OCI-LY7 (cell line): ENCODE data around the gene ZNF497.

Experiments
- EZH2phosphoT487 ChIP-seq: fragments of 200-600 bp; sonication (generic); IDR thresholded peaks from 2 replicates; pipeline ENCODE4 v1.6.1; 2018; ENCODE audit warnings: low read depth, borderline replicate concordance, mild to moderate bottlenecking, mixed run types, antibody characterized with exemption, low read length, moderate library complexity, mixed read lengths
- TF ChIP-seq, protein P1 (sequence below): fragments of 200-600 bp; sonication (generic); conservative IDR thresholded peaks from 2 replicates; pipeline ENCODE4 v1.5.1; 2014; ENCODE audit warnings: mild to moderate bottlenecking, antibody characterized with exemption, low read length, moderate library complexity, mixed read lengths

DNA sequence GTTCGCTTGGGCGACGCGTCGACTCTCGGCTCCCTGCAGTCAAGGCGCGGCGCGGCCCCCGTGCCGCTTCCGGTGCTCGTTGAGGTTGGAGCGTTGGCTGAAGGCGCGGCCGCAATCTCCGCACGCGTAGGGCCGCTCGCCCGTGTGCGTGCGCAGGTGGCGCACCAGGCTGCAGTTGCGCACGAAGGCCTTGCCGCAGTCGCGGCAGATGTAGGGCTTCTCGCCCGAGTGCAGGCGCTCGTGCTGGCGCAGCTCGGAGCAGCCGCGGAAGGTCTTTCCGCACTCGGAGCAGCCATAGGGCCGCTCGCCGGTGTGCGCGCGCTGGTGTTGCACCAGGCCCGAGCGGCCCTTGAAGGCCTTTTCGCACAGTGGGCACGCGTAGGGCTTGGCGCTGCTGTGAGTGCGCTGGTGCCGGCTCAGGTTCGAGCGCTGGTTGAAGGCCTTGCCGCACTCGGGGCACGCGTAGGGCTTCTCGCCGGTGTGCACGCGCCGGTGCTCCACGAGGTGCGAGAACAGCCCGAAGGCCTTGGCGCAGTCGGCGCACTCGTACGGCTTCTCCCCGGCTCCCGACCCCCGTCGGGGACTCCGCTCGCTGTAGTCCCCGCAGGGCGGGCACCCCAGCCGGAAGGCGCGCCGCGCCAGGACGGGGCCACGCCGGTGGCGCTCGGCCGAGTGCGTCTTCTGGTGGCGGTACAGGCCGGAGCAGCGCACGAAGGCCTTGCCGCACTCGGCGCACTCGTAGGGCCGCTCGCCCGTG lies 5.3 kb upstream of the ZNF497 start:
- TF ChIP-seq, protein P1, sequence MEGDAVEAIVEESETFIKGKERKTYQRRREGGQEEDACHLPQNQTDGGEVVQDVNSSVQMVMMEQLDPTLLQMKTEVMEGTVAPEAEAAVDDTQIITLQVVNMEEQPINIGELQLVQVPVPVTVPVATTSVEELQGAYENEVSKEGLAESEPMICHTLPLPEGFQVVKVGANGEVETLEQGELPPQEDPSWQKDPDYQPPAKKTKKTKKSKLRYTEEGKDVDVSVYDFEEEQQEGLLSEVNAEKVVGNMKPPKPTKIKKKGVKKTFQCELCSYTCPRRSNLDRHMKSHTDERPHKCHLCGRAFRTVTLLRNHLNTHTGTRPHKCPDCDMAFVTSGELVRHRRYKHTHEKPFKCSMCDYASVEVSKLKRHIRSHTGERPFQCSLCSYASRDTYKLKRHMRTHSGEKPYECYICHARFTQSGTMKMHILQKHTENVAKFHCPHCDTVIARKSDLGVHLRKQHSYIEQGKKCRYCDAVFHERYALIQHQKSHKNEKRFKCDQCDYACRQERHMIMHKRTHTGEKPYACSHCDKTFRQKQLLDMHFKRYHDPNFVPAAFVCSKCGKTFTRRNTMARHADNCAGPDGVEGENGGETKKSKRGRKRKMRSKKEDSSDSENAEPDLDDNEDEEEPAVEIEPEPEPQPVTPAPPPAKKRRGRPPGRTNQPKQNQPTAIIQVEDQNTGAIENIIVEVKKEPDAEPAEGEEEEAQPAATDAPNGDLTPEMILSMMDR, result no peak
- no peak for TF ChIP-seq EZH2phosphoT487
